D721Med (cell line): ENCODE measurements around the gene DYSF.

Experiments
- DNase-seq: peaks from one replicate; pipeline ENCODE4 v3.0.0; 2011; ENCODE audit warnings: low spot score; ENCODE audit not compliant: insufficient read length
- FAIRE-seq: peaks from 2 replicates; lab custom pipeline; 2011; peaks lifted over from hg19 to GRCh38; lab: Jason Lieb, UNC
- CTCF ChIP-seq: IDR thresholded peaks from 2 replicates; pipeline ENCODE4 v1.5.1; 2012; ENCODE audit warnings: mild to moderate bottlenecking, control low read depth; ENCODE audit not compliant: insufficient read depth; ENCODE audit errors: missing control alignments

Gene DYSF

DNA sequence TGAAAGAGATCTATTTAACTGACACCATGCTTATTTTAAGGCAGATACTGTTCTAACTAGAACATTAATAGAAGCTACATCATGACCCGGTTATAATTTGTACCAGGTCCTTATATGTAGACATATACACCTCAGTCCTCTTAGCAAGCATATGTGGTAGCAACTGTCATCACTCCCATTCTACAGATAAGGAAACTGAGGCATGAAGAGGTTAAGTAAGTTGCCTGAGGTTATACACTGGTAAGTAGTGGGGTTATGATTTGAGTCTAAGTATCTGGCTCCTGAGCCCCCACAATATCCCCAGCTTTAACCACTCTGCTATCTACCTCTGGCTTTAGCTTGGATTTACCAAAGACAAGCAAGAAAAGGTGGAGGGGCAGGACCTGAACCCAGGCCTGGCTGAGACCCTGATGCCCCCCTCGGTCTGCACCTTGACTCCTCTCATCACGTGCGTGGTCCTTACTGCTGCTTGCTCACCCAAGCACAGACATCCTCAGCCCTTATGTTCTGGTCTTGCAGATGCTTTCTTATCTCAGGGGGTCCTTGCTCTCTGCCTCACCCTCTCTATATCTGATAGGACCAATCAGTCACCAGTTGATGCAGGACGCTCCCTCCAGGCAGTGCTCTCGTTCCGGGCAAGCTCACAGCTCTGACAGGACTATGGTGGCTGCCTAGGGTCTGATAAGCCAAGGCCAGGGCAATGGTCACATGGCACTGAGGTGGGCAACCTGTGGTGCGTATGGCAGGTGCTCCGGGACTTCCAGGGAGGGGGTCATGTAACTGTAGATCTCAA, 4.0 kb downstream of the DYSF start:
- no peak for TF ChIP-seq CTCF
- no peak for FAIRE-seq

GRCh38 chr2:71457923-71458322, 4.6 kb downstream of the DYSF start:
- DNase-seq (no peak), FAIRE-seq (no peak)
- no peak for TF ChIP-seq CTCF

More for the DNA sequence above, 4.0 kb downstream of the DYSF start:
- no peak for DNase-seq

DNA sequence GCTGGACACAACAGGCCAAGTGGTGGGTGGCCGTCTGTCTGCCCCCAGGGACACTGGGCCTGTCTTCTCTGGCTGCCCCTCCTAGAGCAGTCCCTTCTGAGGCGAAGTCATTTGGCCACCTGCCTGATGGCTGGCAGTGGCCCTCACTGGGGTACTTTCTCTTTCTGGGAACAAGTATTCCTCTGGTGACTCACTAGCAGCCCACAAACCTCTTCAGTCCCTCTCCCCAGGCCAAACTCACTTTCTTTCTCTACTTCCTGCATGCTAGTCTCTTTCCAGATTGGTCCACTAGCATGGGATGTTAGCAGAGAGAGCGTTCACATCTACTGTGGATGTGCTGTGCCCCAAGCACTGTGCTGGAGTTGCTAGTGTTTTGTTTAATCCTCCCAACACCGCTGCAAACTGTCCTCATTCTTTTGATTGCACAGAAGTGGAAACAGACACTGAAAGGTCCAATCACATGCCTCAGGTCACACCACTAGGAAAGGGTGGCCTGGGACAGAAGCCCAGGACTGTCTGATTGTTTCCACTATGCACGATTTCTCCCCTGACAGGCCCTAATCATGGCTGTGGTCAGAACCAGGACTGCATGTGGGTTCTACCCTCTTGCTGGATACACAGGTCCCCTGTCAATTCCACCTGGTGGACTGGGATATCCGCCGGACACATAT, 5.2 kb downstream of the DYSF start:
- DNase-seq (no peak), FAIRE-seq (no peak)
- no peak for TF ChIP-seq CTCF

- no peak for TF ChIP-seq CTCF
- DNase-seq = no peak
- FAIRE-seq = no peak
Measured at GRCh38 chr2:71459084-71459431, 5.7 kb downstream of the DYSF start.

DNA sequence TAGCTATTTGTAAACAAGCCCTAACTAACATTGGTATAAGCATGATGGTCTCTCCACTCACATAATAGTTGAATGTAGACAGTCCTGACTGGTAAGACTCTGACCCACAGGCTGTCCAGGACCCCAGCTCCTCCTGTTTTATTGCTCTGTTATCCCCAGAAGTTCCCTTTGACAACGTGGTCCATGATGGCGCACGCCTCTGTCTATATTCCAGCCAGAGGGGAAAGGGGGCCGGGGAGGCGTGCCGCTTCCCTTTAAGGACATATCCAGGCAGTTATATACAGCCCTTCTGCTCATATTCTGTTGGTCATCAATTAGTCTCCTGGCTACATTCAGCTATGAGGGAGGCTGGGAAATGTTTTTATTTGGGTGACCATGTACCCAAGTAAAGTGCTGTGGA, 6.7 kb downstream of the DYSF start:
- TF ChIP-seq CTCF = no peak
- FAIRE-seq = no peak
- DNase-seq = no peak

DNA sequence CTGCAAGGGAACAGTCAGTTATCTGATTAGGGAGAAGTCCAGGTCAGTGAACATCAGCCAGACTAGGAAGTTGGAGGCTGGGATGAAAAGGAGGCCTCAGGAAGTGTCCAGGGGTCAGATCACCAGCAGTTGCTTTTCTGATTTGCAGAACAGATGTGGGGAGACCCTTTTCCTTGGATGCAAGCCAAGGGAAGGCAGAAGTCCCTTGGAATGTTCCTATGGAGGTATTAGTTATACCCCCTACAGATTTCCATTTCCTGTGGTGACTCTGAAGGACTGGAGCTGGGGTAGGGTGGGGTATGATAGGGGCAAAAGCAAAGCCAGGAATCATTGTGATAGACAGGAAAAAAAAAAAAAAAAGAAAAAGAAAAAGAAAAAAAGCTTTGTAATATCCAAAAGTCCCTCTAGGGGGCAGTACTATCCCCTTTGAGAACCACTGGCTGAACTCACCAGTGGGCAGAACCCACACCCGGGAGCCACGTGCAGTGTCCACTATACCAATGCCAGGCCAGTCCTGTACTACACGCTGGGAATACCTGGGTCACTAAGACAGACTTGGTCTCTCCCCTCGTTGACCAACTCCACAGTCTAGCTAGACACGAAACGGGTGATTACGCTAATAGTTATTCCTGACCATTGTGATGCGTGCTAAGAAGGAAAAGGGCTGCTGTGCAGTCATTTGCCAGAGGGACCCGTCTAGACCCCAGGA, 7.4 kb downstream of the DYSF start:
- TF ChIP-seq CTCF = peak; percentile 10
- no peak for FAIRE-seq
- DNase-seq = peak; percentile 49
